Measurements from ENCODE around the gene PARPBP.
"Not testable (repeated sequence)": the region's sequence is repeated elsewhere in the genome, so short reads cannot be mapped to it uniquely, and the experiment has no call there.

Gene PARPBP

GRCh38 chr12:102137619-102138018, 17.6 kb downstream of the PARPBP start:
- not testable (repeated sequence) for H3K27ac ChIP-seq (ENCODE audit: poor library complexity, severe bottlenecking); H3K27me3 ChIP-seq (ENCODE audit: insufficient read depth, poor library complexity, severe bottlenecking); H3K4me1 ChIP-seq (ENCODE audit: insufficient read depth, poor library complexity, severe bottlenecking); H3K4me3 ChIP-seq (ENCODE audit: severe bottlenecking); ATAC-seq (ENCODE audit: low read depth); H3K9me3 ChIP-seq (ENCODE audit: severe bottlenecking); DNase-seq (ENCODE audit: low spot score)
- H3K36me3 ChIP-seq (ENCODE audit: low read depth) = peaks cover 11% of the 10 kb centered on the region

- not testable (repeated sequence) for H3K4me3 ChIP-seq (ENCODE audit: severe bottlenecking); ATAC-seq (ENCODE audit: low read depth); H3K27ac ChIP-seq (ENCODE audit: poor library complexity, severe bottlenecking); H3K4me1 ChIP-seq (ENCODE audit: insufficient read depth, poor library complexity, severe bottlenecking); H3K36me3 ChIP-seq (ENCODE audit: low read depth); H3K9me3 ChIP-seq (ENCODE audit: severe bottlenecking); H3K27me3 ChIP-seq (ENCODE audit: insufficient read depth, poor library complexity, severe bottlenecking); DNase-seq (ENCODE audit: low spot score)
Observed at GRCh38 chr12:102142866-102143373, 22.9 kb downstream of the PARPBP start.

GRCh38 chr12:102144221-102144620, 24.2 kb downstream of the PARPBP start:
- TF ChIP-seq CTCF (IDR thresholded peaks at IDR 0.05; ENCODE audit: poor library complexity, severe bottlenecking) = no peak
- Histone ChIP-seq H3K9me3 (ENCODE audit: severe bottlenecking) (no peaks in the 10 kb centered on the region), H3K27ac (ENCODE audit: poor library complexity, severe bottlenecking) (no peak overlapping the region), H3K4me3 (ENCODE audit: severe bottlenecking) (no peak overlapping the region), H3K27me3 (ENCODE audit: insufficient read depth, poor library complexity, severe bottlenecking) (no peaks in the 10 kb centered on the region), H3K4me1 (ENCODE audit: insufficient read depth, poor library complexity, severe bottlenecking) (no peaks in the 10 kb centered on the region), H3K36me3 (ENCODE audit: low read depth) (0 out of 2 replicates have a peak, but pooled peaks cover 6% of the 10 kb centered on the region)
- ATAC-seq (ENCODE audit: low read depth) (no peak), DNase-seq (ENCODE audit: low spot score) (no peak)

- H3K4me1 ChIP-seq (ENCODE audit: insufficient read depth, poor library complexity, severe bottlenecking); H3K9me3 ChIP-seq (ENCODE audit: severe bottlenecking); H3K36me3 ChIP-seq (ENCODE audit: low read depth); DNase-seq (ENCODE audit: low spot score); H3K27me3 ChIP-seq (ENCODE audit: insufficient read depth, poor library complexity, severe bottlenecking); H3K27ac ChIP-seq (ENCODE audit: poor library complexity, severe bottlenecking); ATAC-seq (ENCODE audit: low read depth); H3K4me3 ChIP-seq (ENCODE audit: severe bottlenecking): not testable (repeated sequence)
Observed at GRCh38 chr12:102147062-102147587, 27.1 kb downstream of the PARPBP start.

GRCh38 chr12:102155206-102155605, 35.2 kb downstream of the PARPBP start:
- not testable (repeated sequence) for H3K9me3 ChIP-seq (ENCODE audit: severe bottlenecking); H3K27ac ChIP-seq (ENCODE audit: poor library complexity, severe bottlenecking); H3K27me3 ChIP-seq (ENCODE audit: insufficient read depth, poor library complexity, severe bottlenecking); H3K4me1 ChIP-seq (ENCODE audit: insufficient read depth, poor library complexity, severe bottlenecking); ATAC-seq (ENCODE audit: low read depth); DNase-seq (ENCODE audit: low spot score); H3K4me3 ChIP-seq (ENCODE audit: severe bottlenecking); H3K36me3 ChIP-seq (ENCODE audit: low read depth)

GRCh38 chr12:102163383-102163782, 43.4 kb downstream of the PARPBP start:
- no peak for TF ChIP-seq CTCF (IDR thresholded peaks at IDR 0.05; ENCODE audit: poor library complexity, severe bottlenecking)
- no peaks in the 10 kb centered on the region for H3K4me1 ChIP-seq (ENCODE audit: insufficient read depth, poor library complexity, severe bottlenecking)
- H3K27me3 ChIP-seq (ENCODE audit: insufficient read depth, poor library complexity, severe bottlenecking) = no peaks in the 10 kb centered on the region
- no peak overlapping the region for H3K4me3 ChIP-seq (ENCODE audit: severe bottlenecking)
- H3K9me3 ChIP-seq (ENCODE audit: severe bottlenecking) = no peaks in the 10 kb centered on the region
- H3K36me3 ChIP-seq (ENCODE audit: low read depth) = no peaks in the 10 kb centered on the region
- ATAC-seq (ENCODE audit: low read depth) (no peak), DNase-seq (ENCODE audit: low spot score) (no peak)
- H3K27ac ChIP-seq (ENCODE audit: poor library complexity, severe bottlenecking) = no peak overlapping the region
